ENCODE results near the gene ATP5F1C.

DNA sequence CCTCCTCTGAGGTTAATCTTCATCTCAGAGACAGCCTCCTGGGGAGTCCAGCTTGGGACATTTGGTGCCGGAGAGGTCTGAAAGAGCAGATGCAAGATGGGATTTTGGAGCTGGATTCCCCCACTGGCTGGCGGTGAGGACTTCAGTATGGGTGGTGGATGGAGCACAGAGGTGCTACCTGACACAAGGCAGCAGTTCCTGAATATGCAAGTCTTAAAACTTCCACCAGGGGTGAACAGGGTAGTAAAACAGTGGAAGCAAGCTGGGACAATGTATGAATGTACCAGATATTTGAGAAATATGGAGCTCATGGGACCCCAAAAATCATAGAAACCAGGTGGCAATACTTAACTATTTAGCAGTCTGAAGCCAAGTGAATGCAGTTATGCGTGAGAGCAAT is 25.5 kb downstream of the ATP5F1C start:
- TF ChIP-seq POLR2AphosphoS5 (IDR thresholded peaks at IDR 0.05; ENCODE audit: low read length) (no peak), RELA (IDR thresholded peaks at IDR 0.05; ENCODE audit: borderline replicate concordance, partially characterized antibody) (no peak)
- TF ChIP-seq, protein P1, sequence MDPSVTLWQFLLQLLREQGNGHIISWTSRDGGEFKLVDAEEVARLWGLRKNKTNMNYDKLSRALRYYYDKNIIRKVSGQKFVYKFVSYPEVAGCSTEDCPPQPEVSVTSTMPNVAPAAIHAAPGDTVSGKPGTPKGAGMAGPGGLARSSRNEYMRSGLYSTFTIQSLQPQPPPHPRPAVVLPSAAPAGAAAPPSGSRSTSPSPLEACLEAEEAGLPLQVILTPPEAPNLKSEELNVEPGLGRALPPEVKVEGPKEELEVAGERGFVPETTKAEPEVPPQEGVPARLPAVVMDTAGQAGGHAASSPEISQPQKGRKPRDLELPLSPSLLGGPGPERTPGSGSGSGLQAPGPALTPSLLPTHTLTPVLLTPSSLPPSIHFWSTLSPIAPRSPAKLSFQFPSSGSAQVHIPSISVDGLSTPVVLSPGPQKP (IDR thresholded peaks at IDR 0.05; ENCODE audit: low read depth, low read length): no peak
